ENCODE results near the gene KIF3B. TPM values are rescaled to one million over a fixed set of nuclear protein-coding genes. Genes with fewer than 3 reads are reported as not detected.

KIF3B gene
- total RNA-seq, 1 experiment from 2014 or later: 31.5 TPM

- intact Hi-C loops (cut with micrococcal nuclease): no loop called here
- ATAC-seq (0 out of 2 replicates have a peak, but pooled peaks have one; percentile 25), DNase-seq (ENCODE audit: low read depth, low spot score) (no peak)
- TF ChIP-seq ELF1 (IDR thresholded peaks at IDR 0.05; ENCODE audit: borderline replicate concordance, low read depth) (no peak), CBX3 (IDR thresholded peaks at IDR 0.05; ENCODE audit: low read depth) (no peak), MAX (IDR thresholded peaks at IDR 0.05) (no peak), SP1 (IDR thresholded peaks at IDR 0.05; ENCODE audit: low read depth) (no peak), REST (IDR thresholded peaks at IDR 0.05; ENCODE audit: low read depth) (no peak), TCF7L2 (IDR thresholded peaks at IDR 0.05; ENCODE audit: borderline replicate concordance, extremely low read depth, insufficient read depth, insufficient read length) (no peak), RAD21 (IDR thresholded peaks at IDR 0.05; ENCODE audit: low read depth) (0 out of 2 replicates have a peak, but pooled peaks have one; percentile 2), CTCF (IDR thresholded peaks at IDR 0.05 in 2 of 3, conservative IDR thresholded peaks at IDR 0.05 in 1 of 3; ENCODE audit: borderline replicate concordance in 1 of 3, insufficient read depth in 1 of 3, low read depth in 2 of 3, low read length in 2 of 3) (no peak), ZFX (IDR thresholded peaks at IDR 0.05) (no peak)
- Histone ChIP-seq H4K20me1 (ENCODE audit: insufficient read depth) (no peaks in the 10 kb centered on the region), H3K9ac (ENCODE audit: low read length) (no peak overlapping the region), H3K79me2 (ENCODE audit: insufficient read depth, low read length) (no peaks in the 10 kb centered on the region), H3K9me3 (ENCODE audit: control insufficient read depth in 1 of 2, insufficient read depth in 1 of 2, low read depth in 1 of 2, low read length in 2 of 2) (no peaks in the 10 kb centered on the region), H3K9me2 (ENCODE audit: insufficient read depth) (no peaks in the 10 kb centered on the region), H3K36me3 (ENCODE audit: control insufficient read depth in 1 of 2, insufficient read depth in 2 of 2, low read length in 2 of 2) (peaks cover 4 to 9% of the 10 kb centered on the region in 2 experiments; a peak in 3 of 4 replicates), H3K4me2 (ENCODE audit: low read length) (no peak overlapping the region), H3K27me3 (ENCODE audit: insufficient read depth, low read length) (no peaks in the 10 kb centered on the region), H2AFZ (ENCODE audit: low read depth, low read length, poor library complexity, severe bottlenecking) (no peak overlapping the region), H3K4me3 (replicated peaks in 1 of 2; ENCODE audit: low read depth in 1 of 2, low read length in 2 of 2) (no peak overlapping the region), H3K27ac (ENCODE audit: low read depth, low read length) (no peak overlapping the region), H3K4me1 (ENCODE audit: control insufficient read depth in 1 of 2, insufficient read depth in 2 of 2, low read length in 2 of 2) (peaks cover 6 to 15% of the 10 kb centered on the region in 2 experiments; a peak in 3 of 4 replicates)
- RAD21 ChIA-PET (ENCODE audit: low non-redundant PET in 1 of 2, low total read pairs in 2 of 2, uncharacterized antibody in 2 of 2, unreplicated experiment in 2 of 2): no interaction called here
- CTCF ChIA-PET: no interaction called here
- BruUV-seq (replicated peaks): no TSS peak
- POLR2A ChIA-PET: no interaction called here
Observed at GRCh38 chr20:32240205-32240604, 37.2 kb upstream of the KIF3B start.

Data from HCT116 (cell line).